ENCODE results near the gene USP19. TPM values are rescaled to one million over a fixed set of nuclear protein-coding genes. Genes with fewer than 3 reads are reported as not detected.

USP19 gene
- total RNA-seq, 1 donor from 2014 or later: 62.6 TPM

GRCh38 chr3:49135499-49135898 lies 14.9 kb upstream of the USP19 start:
- no peak overlapping the region for H3K4me3 ChIP-seq (ENCODE audit: low read depth, low read length)
- no peak for DNase-seq (ENCODE audit: low read depth)
- peaks cover 5% of the 10 kb centered on the region for H3K27me3 ChIP-seq (ENCODE audit: control insufficient read depth, insufficient read depth, low read length)
- H3K36me3 ChIP-seq (ENCODE audit: control insufficient read depth, insufficient read depth, low read length): no peaks in the 10 kb centered on the region
- TF ChIP-seq CTCF (IDR thresholded peaks at IDR 0.05; ENCODE audit: insufficient read depth, low read length, poor library complexity, severe bottlenecking): no peak

GRCh38 chr3:49134471-49135265 lies 14.0 kb upstream of the USP19 start:
- Histone ChIP-seq H3K36me3 (ENCODE audit: control insufficient read depth, insufficient read depth, low read length) (peaks cover 2% of the 10 kb centered on the region), H3K4me3 (ENCODE audit: low read depth, low read length) (no peak overlapping the region), H3K27me3 (ENCODE audit: control insufficient read depth, insufficient read depth, low read length) (peaks cover 4% of the 10 kb centered on the region)
- DNase-seq (ENCODE audit: low read depth): no peak
- TF ChIP-seq CTCF (IDR thresholded peaks at IDR 0.05; ENCODE audit: insufficient read depth, low read length, poor library complexity, severe bottlenecking): no peak

GRCh38 chr3:49133226-49133951 lies 12.8 kb upstream of the USP19 start:
- TF ChIP-seq CTCF (IDR thresholded peaks at IDR 0.05; ENCODE audit: insufficient read depth, low read length, poor library complexity, severe bottlenecking): no peak
- DNase-seq (ENCODE audit: low read depth): peak; percentile 37
- Histone ChIP-seq H3K4me3 (ENCODE audit: low read depth, low read length) (peak overlapping the region; percentile 67), H3K27me3 (ENCODE audit: control insufficient read depth, insufficient read depth, low read length) (peaks cover 3% of the 10 kb centered on the region), H3K36me3 (ENCODE audit: control insufficient read depth, insufficient read depth, low read length) (peaks cover 2% of the 10 kb centered on the region)

GRCh38 chr3:49132437-49133225 lies 12.0 kb upstream of the USP19 start, which contains the start of gene LAMB2:
LAMB2 (minus strand) TSS chr3:49133050; CDS start chr3:49132867, 183 bp downstream.
- H3K4me3 ChIP-seq (ENCODE audit: low read depth, low read length): peak within 1 kb of the TSS; percentile 67
- H3K36me3 ChIP-seq (ENCODE audit: control insufficient read depth, insufficient read depth, low read length): peaks cover 3% of the 10 kb centered on the region

GRCh38 chr3:49132073-49132436 lies 11.4 kb upstream of the USP19 start:
- Histone ChIP-seq H3K4me3 (ENCODE audit: low read depth, low read length) (peak overlapping the region; percentile 67), H3K36me3 (ENCODE audit: control insufficient read depth, insufficient read depth, low read length) (peaks cover 3% of the 10 kb centered on the region), H3K27me3 (ENCODE audit: control insufficient read depth, insufficient read depth, low read length) (no peaks in the 10 kb centered on the region)
- DNase-seq (ENCODE audit: low read depth): no peak
- no peak for TF ChIP-seq CTCF (IDR thresholded peaks at IDR 0.05; ENCODE audit: insufficient read depth, low read length, poor library complexity, severe bottlenecking)

More at GRCh38 chr3:49132437-49133225, 12.0 kb upstream of the USP19 start, which contains the start of gene LAMB2:
- H3K27me3 ChIP-seq (ENCODE audit: control insufficient read depth, insufficient read depth, low read length): no peaks in the 10 kb centered on the region
- TF ChIP-seq CTCF (IDR thresholded peaks at IDR 0.05; ENCODE audit: insufficient read depth, low read length, poor library complexity, severe bottlenecking): peak; percentile 38
- DNase-seq (ENCODE audit: low read depth): peak; percentile 31

All from kidney epithelial cell (primary cell).